Activated naive CD8-positive, alpha-beta T cell treated with anti-CD3 and anti-CD28 coated beads, Interleukin-2, amount 50 U/mL, for 24 hours (primary cell): ENCODE data around the gene PPARA.
A peak's percentile ranks its signal among the peaks of the same experiment; 100 is the strongest.

Source experiments
- ATAC-seq: fragments of 150-1000 bp; cut with Tn5 transposase; one replicate; pipeline ENCODE4 v1.10.0; 2021
- DNase-seq: peaks from one replicate; pipeline ENCODE4 v3.0.0; 2021
- H3K27ac Mint-ChIP-seq: one replicate; pipeline ENCODE4 v1.8.0; 2021; ENCODE audit warnings: mild to moderate bottlenecking, mixed read lengths
- H3K27me3 Mint-ChIP-seq: one replicate; pipeline ENCODE4 v1.8.0; 2021; ENCODE audit warnings: mixed read lengths
- H3K36me3 Mint-ChIP-seq: one replicate; pipeline ENCODE4 v1.8.0; 2021; ENCODE audit warnings: low read depth, mixed read lengths
- H3K4me1 Mint-ChIP-seq: one replicate; pipeline ENCODE4 v1.8.0; 2021; ENCODE audit warnings: mixed read lengths
- H3K4me3 Mint-ChIP-seq: one replicate; pipeline ENCODE4 v1.8.0; 2021; ENCODE audit warnings: mild to moderate bottlenecking, moderate library complexity, mixed read lengths
- H3K9me3 Mint-ChIP-seq: one replicate; pipeline ENCODE4 v1.8.0; 2021; ENCODE audit warnings: mixed read lengths

The PPARA gene

GRCh38 chr22:46153930-46154329 lies 3.6 kb downstream of the PPARA start:
- peaks cover 14% of the 10 kb centered on the region for H3K4me1 Mint-ChIP-seq
- DNase-seq (no peak), ATAC-seq (no peak)
- H3K4me3 Mint-ChIP-seq, result no peak overlapping the region
- no peaks in the 10 kb centered on the region for H3K9me3 Mint-ChIP-seq
- H3K36me3 Mint-ChIP-seq, result peaks cover 6% of the 10 kb centered on the region
- peaks cover 6% of the 10 kb centered on the region for H3K27me3 Mint-ChIP-seq
- H3K27ac Mint-ChIP-seq, result no peak overlapping the region

DNA sequence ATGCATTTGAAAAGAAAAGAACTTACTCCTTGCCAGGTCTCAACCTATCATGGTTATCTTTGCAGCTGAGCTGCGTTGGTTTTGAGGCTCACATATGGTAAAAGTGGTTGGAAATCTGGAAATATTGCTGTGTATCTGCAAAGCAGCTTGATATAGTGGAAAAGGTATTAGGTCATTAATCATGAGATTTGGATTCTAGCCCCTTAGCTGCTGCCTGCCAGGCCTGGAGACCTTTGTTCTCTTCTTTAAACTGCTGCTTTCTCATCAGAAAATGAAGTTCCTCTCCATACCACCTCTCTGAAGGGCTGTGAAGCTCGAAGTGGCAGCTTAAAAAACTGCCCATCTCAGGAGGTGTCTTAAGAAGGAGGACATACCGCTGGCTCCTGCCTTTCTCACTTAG lies 5.7 kb downstream of the PPARA start:
- H3K4me1 Mint-ChIP-seq, result peaks cover 8% of the 10 kb centered on the region
- H3K27ac Mint-ChIP-seq, result no peak overlapping the region
- no peaks in the 10 kb centered on the region for H3K27me3 Mint-ChIP-seq

DNA sequence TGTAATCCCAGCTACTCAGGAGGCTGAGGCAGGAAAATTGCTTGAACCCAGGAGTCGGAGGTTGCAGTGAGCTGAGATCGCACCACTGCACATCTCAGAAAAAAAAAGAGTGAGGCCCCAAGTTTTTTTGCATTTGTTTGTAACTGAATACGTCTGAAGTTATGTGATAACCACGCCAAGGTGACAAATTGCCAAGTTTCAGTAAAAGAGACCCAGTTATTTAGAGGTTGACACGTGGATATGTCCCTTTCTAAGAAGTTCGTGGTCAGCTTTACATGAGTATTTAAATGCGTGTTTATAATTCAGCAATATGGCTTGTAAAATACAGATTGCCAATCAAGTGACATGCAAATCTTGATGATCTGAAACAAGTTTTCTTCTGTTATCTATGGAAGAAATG lies 8.0 kb downstream of the PPARA start:
- H3K4me1 Mint-ChIP-seq, result no peaks in the 10 kb centered on the region
- H3K27ac Mint-ChIP-seq, result no peak overlapping the region
- DNase-seq (no peak), ATAC-seq (no peak)
- H3K9me3 Mint-ChIP-seq, result no peaks in the 10 kb centered on the region
- no peaks in the 10 kb centered on the region for H3K27me3 Mint-ChIP-seq
- H3K36me3 Mint-ChIP-seq, result peaks cover 4% of the 10 kb centered on the region
- H3K4me3 Mint-ChIP-seq, result no peak overlapping the region

More for the DNA sequence above, 5.7 kb downstream of the PPARA start:
- no peak for DNase-seq
- Mint-ChIP-seq H3K9me3 (no peaks in the 10 kb centered on the region), H3K4me3 (no peak overlapping the region), H3K36me3 (peaks cover 9% of the 10 kb centered on the region)
- ATAC-seq, result no peak

GRCh38 chr22:46159212-46159611 lies 8.9 kb downstream of the PPARA start:
- Mint-ChIP-seq H3K4me1 (no peaks in the 10 kb centered on the region), H3K36me3 (peaks cover 4% of the 10 kb centered on the region), H3K4me3 (no peak overlapping the region), H3K27me3 (no peaks in the 10 kb centered on the region), H3K9me3 (no peaks in the 10 kb centered on the region), H3K27ac (no peak overlapping the region)
- no peak for ATAC-seq
- DNase-seq, result no peak

DNA sequence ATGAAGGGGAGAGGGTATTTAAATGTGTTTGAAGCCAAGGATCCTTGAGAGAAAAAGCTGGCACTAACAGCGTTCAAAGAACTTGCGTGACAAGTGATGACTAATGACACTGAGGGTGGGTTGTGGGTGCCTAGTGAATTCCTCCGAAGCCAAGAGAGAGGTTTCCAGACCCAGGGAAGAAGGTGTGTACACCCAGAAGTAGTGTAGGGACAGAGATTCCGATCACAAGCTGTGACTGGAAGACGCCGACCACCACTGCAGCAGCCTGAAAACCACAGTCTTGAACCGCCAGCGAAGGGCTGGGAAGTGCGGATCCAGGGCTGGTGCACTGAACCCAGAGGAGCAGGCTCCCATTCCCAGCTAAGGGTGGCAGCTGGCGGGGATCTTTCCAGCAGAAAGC lies 9.5 kb downstream of the PPARA start:
- H3K9me3 Mint-ChIP-seq, result no peaks in the 10 kb centered on the region
- H3K36me3 Mint-ChIP-seq, result peaks cover 4% of the 10 kb centered on the region
- H3K4me1 Mint-ChIP-seq, result no peaks in the 10 kb centered on the region
- ATAC-seq (no peak), DNase-seq (no peak)
- no peak overlapping the region for H3K27ac Mint-ChIP-seq
- no peak overlapping the region for H3K4me3 Mint-ChIP-seq
- no peaks in the 10 kb centered on the region for H3K27me3 Mint-ChIP-seq

GRCh38 chr22:46162285-46162684 lies 12.0 kb downstream of the PPARA start:
- no peak overlapping the region for H3K4me3 Mint-ChIP-seq
- H3K36me3 Mint-ChIP-seq, result peaks cover 4% of the 10 kb centered on the region
- no peak for DNase-seq
- H3K27me3 Mint-ChIP-seq, result no peaks in the 10 kb centered on the region
- ATAC-seq, result no peak
- no peaks in the 10 kb centered on the region for H3K4me1 Mint-ChIP-seq
- no peak overlapping the region for H3K27ac Mint-ChIP-seq
- H3K9me3 Mint-ChIP-seq, result no peaks in the 10 kb centered on the region

- ATAC-seq (no peak), DNase-seq (no peak)
- H3K9me3 Mint-ChIP-seq, result no peaks in the 10 kb centered on the region
- no peak overlapping the region for H3K27ac Mint-ChIP-seq
- no peaks in the 10 kb centered on the region for H3K27me3 Mint-ChIP-seq
- no peaks in the 10 kb centered on the region for H3K4me1 Mint-ChIP-seq
- peaks cover 4% of the 10 kb centered on the region for H3K36me3 Mint-ChIP-seq
- no peak overlapping the region for H3K4me3 Mint-ChIP-seq
These were observed 12.6 kb downstream of the PPARA start for GRCh38 chr22:46162771-46163556.

DNA sequence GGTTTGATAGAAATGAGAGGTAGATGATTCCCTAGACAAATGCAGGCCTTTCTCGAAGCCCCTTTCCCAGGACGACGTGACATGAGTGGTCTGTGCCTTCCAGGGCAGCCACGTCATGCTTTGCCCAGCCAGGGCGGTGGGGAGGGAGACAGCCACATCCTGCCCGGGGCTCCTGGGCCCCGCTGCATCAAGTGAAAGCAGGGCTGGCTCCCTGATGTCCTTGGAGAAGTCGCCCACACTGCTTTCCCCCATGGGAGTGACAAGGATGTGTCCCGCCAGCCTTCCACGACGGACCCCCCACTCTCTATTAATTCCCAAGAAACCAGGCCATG lies 13.2 kb downstream of the PPARA start:
- no peak for DNase-seq
- no peak for ATAC-seq
- Mint-ChIP-seq H3K4me3 (no peak overlapping the region), H3K27ac (no peak overlapping the region), H3K27me3 (no peaks in the 10 kb centered on the region), H3K4me1 (no peaks in the 10 kb centered on the region), H3K9me3 (no peaks in the 10 kb centered on the region), H3K36me3 (peaks cover 4% of the 10 kb centered on the region)

GRCh38 chr22:46165977-46166376 lies 15.7 kb downstream of the PPARA start:
- no peak overlapping the region for H3K4me3 Mint-ChIP-seq
- no peaks in the 10 kb centered on the region for H3K9me3 Mint-ChIP-seq
- peaks cover 3% of the 10 kb centered on the region for H3K4me1 Mint-ChIP-seq
- no peak overlapping the region for H3K27ac Mint-ChIP-seq
- ATAC-seq (no peak), DNase-seq (no peak)
- no peaks in the 10 kb centered on the region for H3K27me3 Mint-ChIP-seq
- H3K36me3 Mint-ChIP-seq, result peaks cover 2% of the 10 kb centered on the region

- DNase-seq, result no peak
- ATAC-seq, result no peak
- Mint-ChIP-seq H3K27ac (no peak overlapping the region), H3K4me1 (peaks cover 14% of the 10 kb centered on the region), H3K9me3 (no peaks in the 10 kb centered on the region), H3K27me3 (no peaks in the 10 kb centered on the region), H3K36me3 (no peaks in the 10 kb centered on the region), H3K4me3 (no peak overlapping the region)
These were observed 19.3 kb downstream of the PPARA start for GRCh38 chr22:46169628-46170027.

DNA sequence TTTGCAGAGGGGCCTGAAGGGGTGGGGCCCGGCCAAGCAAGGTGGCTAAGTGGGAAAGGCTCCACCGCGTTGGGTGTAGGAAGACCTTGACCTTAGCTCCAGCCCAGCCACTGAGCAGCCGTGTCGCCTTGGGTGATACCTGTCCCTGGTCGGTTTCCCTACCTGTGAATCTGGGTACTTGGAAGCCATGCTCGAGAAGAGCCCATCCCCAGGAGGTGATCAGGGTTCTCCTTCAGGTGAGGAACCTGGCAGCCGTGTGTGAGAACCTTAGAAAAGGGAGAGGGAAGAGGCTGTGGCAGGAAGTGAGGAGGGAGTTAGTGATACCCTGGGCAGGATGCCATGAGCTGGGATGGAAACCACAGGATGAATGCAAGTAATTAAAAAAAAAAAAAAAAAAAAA lies 21.6 kb downstream of the PPARA start:
- Mint-ChIP-seq H3K4me3 (no peak overlapping the region), H3K4me1 (peaks cover 14% of the 10 kb centered on the region)
- no peak for DNase-seq

DNA sequence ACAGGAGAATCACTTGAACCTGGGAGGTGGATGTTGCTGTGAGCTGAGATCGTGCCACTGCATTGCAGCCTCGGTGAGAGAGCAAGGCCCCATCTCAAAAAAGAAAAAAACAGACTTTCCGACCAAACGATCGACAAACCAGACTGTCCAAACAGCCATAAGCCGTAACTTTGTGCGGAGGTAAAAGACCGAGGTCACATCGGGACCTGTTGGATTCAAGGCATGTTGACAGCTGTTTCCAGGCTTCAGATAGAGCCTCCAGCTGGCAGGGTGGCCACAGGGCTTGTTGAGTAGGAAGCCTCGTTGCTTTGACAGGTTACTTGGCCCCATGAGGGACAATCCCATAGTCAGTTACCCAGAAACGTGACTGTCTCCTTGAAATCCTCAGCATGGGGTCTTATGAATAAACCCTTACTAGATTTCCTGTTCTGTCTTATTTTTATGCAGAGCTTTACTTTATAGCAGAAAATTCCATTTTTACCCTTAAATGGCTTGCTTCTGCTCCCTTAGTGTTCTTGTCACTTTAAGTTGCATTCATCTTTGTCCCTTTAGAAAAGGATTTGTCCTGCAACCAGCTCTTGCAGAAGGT lies 22.3 kb downstream of the PPARA start:
- DNase-seq (no peak), ATAC-seq (no peak)
- Mint-ChIP-seq H3K27ac (no peak overlapping the region), H3K4me3 (no peak overlapping the region), H3K4me1 (peaks cover 14% of the 10 kb centered on the region), H3K27me3 (no peaks in the 10 kb centered on the region), H3K36me3 (peaks cover 4% of the 10 kb centered on the region), H3K9me3 (no peaks in the 10 kb centered on the region)

More for the DNA sequence above, 21.6 kb downstream of the PPARA start:
- peaks cover 2% of the 10 kb centered on the region for H3K36me3 Mint-ChIP-seq
- peak overlapping the region; percentile 60 for H3K27ac Mint-ChIP-seq
- H3K27me3 Mint-ChIP-seq, result no peaks in the 10 kb centered on the region
- no peak for ATAC-seq
- no peaks in the 10 kb centered on the region for H3K9me3 Mint-ChIP-seq

- Mint-ChIP-seq H3K9me3 (no peaks in the 10 kb centered on the region), H3K36me3 (peaks cover 6% of the 10 kb centered on the region), H3K4me1 (peaks cover 14% of the 10 kb centered on the region), H3K4me3 (no peak overlapping the region), H3K27me3 (no peaks in the 10 kb centered on the region), H3K27ac (no peak overlapping the region)
- ATAC-seq (no peak), DNase-seq (no peak)
These were observed 22.8 kb downstream of the PPARA start for GRCh38 chr22:46173152-46173551.

DNA sequence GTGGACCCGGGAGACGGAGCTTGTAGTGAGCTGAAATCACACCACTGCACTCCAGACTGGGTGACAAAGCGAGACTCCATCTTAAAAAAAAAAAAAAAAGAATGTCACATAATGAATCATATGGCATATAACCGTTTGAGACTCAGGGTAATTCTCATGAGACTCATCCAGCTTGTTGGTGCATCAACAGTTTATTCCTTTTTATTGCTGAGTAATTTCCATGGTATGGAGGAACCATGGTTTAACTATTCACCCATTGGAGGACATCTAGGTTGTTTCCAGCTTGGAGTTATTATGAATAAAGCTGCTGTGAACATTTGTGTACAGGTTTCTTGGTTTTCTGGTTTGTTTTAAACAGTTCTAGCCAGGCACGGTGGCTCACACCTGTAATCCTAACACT lies 25.3 kb downstream of the PPARA start:
- Mint-ChIP-seq H3K9me3 (peaks cover 15% of the 10 kb centered on the region), H3K36me3 (peaks cover 29% of the 10 kb centered on the region), H3K4me1 (peaks cover 11% of the 10 kb centered on the region), H3K27ac (no peak overlapping the region), H3K27me3 (no peaks in the 10 kb centered on the region), H3K4me3 (no peak overlapping the region)
- no peak for ATAC-seq
- no peak for DNase-seq

- Mint-ChIP-seq H3K36me3 (peaks cover 36% of the 10 kb centered on the region), H3K4me1 (peaks cover 5% of the 10 kb centered on the region), H3K27ac (no peak overlapping the region), H3K4me3 (no peak overlapping the region), H3K9me3 (peaks cover 23% of the 10 kb centered on the region), H3K27me3 (no peaks in the 10 kb centered on the region)
- DNase-seq, result no peak
- ATAC-seq, result no peak
These were observed 26.2 kb downstream of the PPARA start for GRCh38 chr22:46176508-46177003.
